Measurements from ENCODE around the gene CMTR2. TPM values are rescaled to one million over a fixed set of nuclear protein-coding genes. Genes with fewer than 3 reads are reported as not detected.
A peak's percentile ranks its signal among the peaks of the same experiment; 100 is the strongest.
"Not testable (repeated sequence)": the region's sequence is repeated elsewhere in the genome, so short reads cannot be mapped to it uniquely, and the experiment has no call there.

CMTR2 gene
- total and polyA plus RNA-seq, 5 donors from 2014 or later: 12.9 to 34.9 (median 27.0) TPM

- Mint-ChIP-seq H3K4me3 (no peak overlapping the region), H3K4me1 (peaks cover 0 to 2% (median 0%) of the 10 kb centered on the region in 4 donors), H3K9me3 (no peaks in the 10 kb centered on the region), H3K36me3 (no peaks in the 10 kb centered on the region), H3K27ac (no peak overlapping the region), H3K27me3 (peaks cover 18% of the 10 kb centered on the region)
- no peak overlapping the region for H3K4me3 ChIP-seq (ENCODE audit: low read depth, low read length)
- DNase-seq (no peak), ATAC-seq (ENCODE audit: low read depth in 2 of 2) (no peak)
- no peaks in the 10 kb centered on the region for H3K9me3 ChIP-seq (ENCODE audit: control insufficient read depth in 2 of 2, low read length in 2 of 2)
- H3K27me3 ChIP-seq (ENCODE audit: control insufficient read depth, insufficient read depth, low read length): no peaks in the 10 kb centered on the region
- no peak overlapping the region for H3K27ac ChIP-seq (ENCODE audit: insufficient read depth, low read length, poor library complexity, severe bottlenecking)
- no peaks in the 10 kb centered on the region for H3K4me1 ChIP-seq (ENCODE audit: control insufficient read depth, insufficient read depth, low read length, poor library complexity, severe bottlenecking)
- H3K36me3 ChIP-seq (ENCODE audit: control insufficient read depth, insufficient read depth, low read length): no peaks in the 10 kb centered on the region
These were observed 26.1 kb upstream of the CMTR2 start for GRCh38 chr16:71315269-71315668.

GRCh38 chr16:71313591-71313990, 24.4 kb upstream of the CMTR2 start:
- H3K36me3 ChIP-seq (ENCODE audit: control insufficient read depth, insufficient read depth, low read length); H3K27ac Mint-ChIP-seq: not testable (repeated sequence)
- peaks cover 20% of the 10 kb centered on the region for H3K27me3 Mint-ChIP-seq

GRCh38 chr16:71311553-71312158, 22.5 kb upstream of the CMTR2 start:
- peaks cover 24% of the 10 kb centered on the region for H3K27me3 Mint-ChIP-seq
- no peaks in the 10 kb centered on the region for H3K27me3 ChIP-seq (ENCODE audit: control insufficient read depth, insufficient read depth, low read length)
- H3K4me3 ChIP-seq (ENCODE audit: low read depth, low read length): no peak overlapping the region
- no peaks in the 10 kb centered on the region for H3K36me3 Mint-ChIP-seq
- DNase-seq: peak in 2 of 3 donors; percentile 17 to 30
- no peak for ATAC-seq (ENCODE audit: low read depth in 2 of 2)
- H3K4me1 ChIP-seq (ENCODE audit: control insufficient read depth, insufficient read depth, low read length, poor library complexity, severe bottlenecking): no peaks in the 10 kb centered on the region
- peaks cover 0 to 3% (median 0%) of the 10 kb centered on the region in 7 donors for H3K9me3 Mint-ChIP-seq
- H3K9me3 ChIP-seq (ENCODE audit: control insufficient read depth in 2 of 2, low read length in 2 of 2): no peaks in the 10 kb centered on the region
- no peak overlapping the region for H3K27ac ChIP-seq (ENCODE audit: insufficient read depth, low read length, poor library complexity, severe bottlenecking)
- H3K4me1 Mint-ChIP-seq: peaks cover 0 to 2% (median 0%) of the 10 kb centered on the region in 4 donors
- no peaks in the 10 kb centered on the region for H3K36me3 ChIP-seq (ENCODE audit: control insufficient read depth, insufficient read depth, low read length)
- no peak overlapping the region for H3K4me3 Mint-ChIP-seq
- H3K27ac Mint-ChIP-seq: no peak overlapping the region

More at GRCh38 chr16:71313591-71313990, 24.4 kb upstream of the CMTR2 start:
- ATAC-seq (ENCODE audit: low read depth in 2 of 2); H3K4me3 Mint-ChIP-seq; H3K9me3 ChIP-seq (ENCODE audit: control insufficient read depth in 2 of 2, low read length in 2 of 2); H3K4me1 Mint-ChIP-seq; H3K4me3 ChIP-seq (ENCODE audit: low read depth, low read length); H3K27me3 ChIP-seq (ENCODE audit: control insufficient read depth, insufficient read depth, low read length); DNase-seq; H3K27ac ChIP-seq (ENCODE audit: insufficient read depth, low read length, poor library complexity, severe bottlenecking); H3K36me3 Mint-ChIP-seq; H3K9me3 Mint-ChIP-seq; H3K4me1 ChIP-seq (ENCODE audit: control insufficient read depth, insufficient read depth, low read length, poor library complexity, severe bottlenecking): not testable (repeated sequence)

GRCh38 chr16:71303938-71304337, 14.7 kb upstream of the CMTR2 start:
- Mint-ChIP-seq H3K27me3 (peaks cover 29% of the 10 kb centered on the region), H3K36me3 (no peaks in the 10 kb centered on the region), H3K27ac (no peak overlapping the region), H3K4me3 (no peak overlapping the region), H3K9me3 (peaks cover 0 to 11% (median 2%) of the 10 kb centered on the region in 7 donors), H3K4me1 (peaks cover 0 to 7% (median under 1%) of the 10 kb centered on the region in 4 donors)
- no peaks in the 10 kb centered on the region for H3K4me1 ChIP-seq (ENCODE audit: control insufficient read depth, insufficient read depth, low read length, poor library complexity, severe bottlenecking)
- DNase-seq (no peak), ATAC-seq (ENCODE audit: low read depth in 2 of 2) (no peak)
- H3K4me3 ChIP-seq (ENCODE audit: low read depth, low read length): no peak overlapping the region
- no peaks in the 10 kb centered on the region for H3K36me3 ChIP-seq (ENCODE audit: control insufficient read depth, insufficient read depth, low read length)
- no peaks in the 10 kb centered on the region for H3K9me3 ChIP-seq (ENCODE audit: control insufficient read depth in 2 of 2, low read length in 2 of 2)
- H3K27ac ChIP-seq (ENCODE audit: insufficient read depth, low read length, poor library complexity, severe bottlenecking): no peak overlapping the region
- peaks cover 5% of the 10 kb centered on the region for H3K27me3 ChIP-seq (ENCODE audit: control insufficient read depth, insufficient read depth, low read length)

- Mint-ChIP-seq H3K4me3 (no peak overlapping the region), H3K36me3 (no peaks in the 10 kb centered on the region), H3K9me3 (peaks cover 0 to 11% (median 3%) of the 10 kb centered on the region in 7 donors), H3K27me3 (peaks cover 53% of the 10 kb centered on the region), H3K27ac (no peak overlapping the region), H3K4me1 (peaks cover 0 to 7% (median 0%) of the 10 kb centered on the region in 4 donors)
- Histone ChIP-seq H3K4me3 (ENCODE audit: low read depth, low read length) (no peak overlapping the region), H3K27me3 (ENCODE audit: control insufficient read depth, insufficient read depth, low read length) (peaks cover 10% of the 10 kb centered on the region), H3K36me3 (ENCODE audit: control insufficient read depth, insufficient read depth, low read length) (no peaks in the 10 kb centered on the region), H3K27ac (ENCODE audit: insufficient read depth, low read length, poor library complexity, severe bottlenecking) (no peak overlapping the region), H3K9me3 (ENCODE audit: control insufficient read depth in 2 of 2, low read length in 2 of 2) (no peaks in the 10 kb centered on the region), H3K4me1 (ENCODE audit: control insufficient read depth, insufficient read depth, low read length, poor library complexity, severe bottlenecking) (no peaks in the 10 kb centered on the region)
- ATAC-seq (ENCODE audit: low read depth in 2 of 2): no peak
- no peak for DNase-seq
These were observed 8.1 kb upstream of the CMTR2 start for GRCh38 chr16:71297341-71297634.

- Mint-ChIP-seq H3K27me3 (peaks cover 58% of the 10 kb centered on the region), H3K4me1 (peaks cover 0 to 7% (median 0%) of the 10 kb centered on the region in 4 donors), H3K27ac (no peak overlapping the region), H3K9me3 (peaks cover 0 to 11% (median 3%) of the 10 kb centered on the region in 7 donors), H3K4me3 (no peak overlapping the region), H3K36me3 (no peaks in the 10 kb centered on the region)
- ATAC-seq (ENCODE audit: low read depth in 2 of 2) (no peak), DNase-seq (no peak)
- Histone ChIP-seq H3K4me3 (ENCODE audit: low read depth, low read length) (no peak overlapping the region), H3K9me3 (ENCODE audit: control insufficient read depth in 2 of 2, low read length in 2 of 2) (no peaks in the 10 kb centered on the region), H3K27ac (ENCODE audit: insufficient read depth, low read length, poor library complexity, severe bottlenecking) (no peak overlapping the region), H3K27me3 (ENCODE audit: control insufficient read depth, insufficient read depth, low read length) (peaks cover 10% of the 10 kb centered on the region), H3K4me1 (ENCODE audit: control insufficient read depth, insufficient read depth, low read length, poor library complexity, severe bottlenecking) (no peaks in the 10 kb centered on the region), H3K36me3 (ENCODE audit: control insufficient read depth, insufficient read depth, low read length) (no peaks in the 10 kb centered on the region)
These were observed 7.6 kb upstream of the CMTR2 start for GRCh38 chr16:71296584-71297340.

GRCh38 chr16:71295950-71296349, 6.7 kb upstream of the CMTR2 start:
- no peaks in the 10 kb centered on the region for H3K36me3 Mint-ChIP-seq
- no peaks in the 10 kb centered on the region for H3K9me3 ChIP-seq (ENCODE audit: control insufficient read depth in 2 of 2, low read length in 2 of 2)
- H3K4me1 Mint-ChIP-seq: peaks cover 0 to 7% (median 0%) of the 10 kb centered on the region in 4 donors
- H3K27me3 Mint-ChIP-seq: peaks cover 60% of the 10 kb centered on the region
- peaks cover 10% of the 10 kb centered on the region for H3K27me3 ChIP-seq (ENCODE audit: control insufficient read depth, insufficient read depth, low read length)
- peaks cover 0 to 11% (median 3%) of the 10 kb centered on the region in 7 donors for H3K9me3 Mint-ChIP-seq
- H3K36me3 ChIP-seq (ENCODE audit: control insufficient read depth, insufficient read depth, low read length): no peaks in the 10 kb centered on the region
- no peak overlapping the region for H3K27ac ChIP-seq (ENCODE audit: insufficient read depth, low read length, poor library complexity, severe bottlenecking)
- DNase-seq (no peak), ATAC-seq (ENCODE audit: low read depth in 2 of 2) (no peak)
- no peaks in the 10 kb centered on the region for H3K4me1 ChIP-seq (ENCODE audit: control insufficient read depth, insufficient read depth, low read length, poor library complexity, severe bottlenecking)
- no peak overlapping the region for H3K4me3 Mint-ChIP-seq
- H3K27ac Mint-ChIP-seq: no peak overlapping the region
- no peak overlapping the region for H3K4me3 ChIP-seq (ENCODE audit: low read depth, low read length)

GRCh38 chr16:71293919-71294318, 4.7 kb upstream of the CMTR2 start:
- H3K27ac ChIP-seq (ENCODE audit: insufficient read depth, low read length, poor library complexity, severe bottlenecking): no peak overlapping the region
- H3K36me3 ChIP-seq (ENCODE audit: control insufficient read depth, insufficient read depth, low read length): no peaks in the 10 kb centered on the region
- ATAC-seq (ENCODE audit: low read depth in 2 of 2): no peak
- peaks cover 0 to 10% (median 4%) of the 10 kb centered on the region in 4 donors for H3K4me1 Mint-ChIP-seq
- H3K4me3 Mint-ChIP-seq: no peak overlapping the region
- DNase-seq: no peak
- H3K27me3 ChIP-seq (ENCODE audit: control insufficient read depth, insufficient read depth, low read length): peaks cover 5% of the 10 kb centered on the region
- no peak overlapping the region for H3K27ac Mint-ChIP-seq
- H3K36me3 Mint-ChIP-seq: no peaks in the 10 kb centered on the region
- peaks cover 0 to 5% (median 2%) of the 10 kb centered on the region in 7 donors for H3K9me3 Mint-ChIP-seq
- peaks cover 48% of the 10 kb centered on the region for H3K27me3 Mint-ChIP-seq
- H3K4me3 ChIP-seq (ENCODE audit: low read depth, low read length): no peak overlapping the region
- H3K9me3 ChIP-seq (ENCODE audit: control insufficient read depth in 2 of 2, low read length in 2 of 2): no peaks in the 10 kb centered on the region
- H3K4me1 ChIP-seq (ENCODE audit: control insufficient read depth, insufficient read depth, low read length, poor library complexity, severe bottlenecking): peaks cover 1% of the 10 kb centered on the region

Data from CD4-positive, CD25-positive, alpha-beta regulatory T cell (primary cell).